ENCODE measurements around the gene GATA1. TPM values are rescaled to one million over a fixed set of nuclear protein-coding genes. Genes with fewer than 3 reads are reported as not detected.

GATA1 gene
- total RNA-seq, 1 experiment from 2014 or later = 0.34 TPM

DNA sequence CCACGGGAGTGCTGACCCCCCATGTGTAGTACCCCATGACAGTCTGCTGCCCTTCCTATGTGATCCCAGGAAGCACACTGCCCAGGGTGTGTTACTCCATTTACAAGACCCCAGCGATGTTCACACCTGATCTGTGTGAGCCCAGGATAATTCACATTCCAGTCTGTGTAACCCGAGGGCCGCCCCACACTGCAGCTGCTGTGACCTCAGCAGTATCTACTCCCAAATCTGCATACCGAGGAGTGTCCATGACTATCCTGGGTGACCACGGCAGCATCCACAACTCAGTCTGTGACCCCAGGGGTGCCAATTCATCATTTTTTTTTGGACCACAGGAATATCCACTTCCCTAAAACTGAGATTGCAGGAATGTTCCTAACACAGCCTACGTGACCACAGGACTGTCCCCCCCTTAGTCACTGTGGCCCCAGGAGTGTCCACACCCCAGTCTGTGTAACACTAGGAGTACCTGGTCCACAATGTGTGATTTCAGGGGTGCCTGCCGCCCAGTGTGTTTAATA, 32.6 kb upstream of the GATA1 start:
- CTCF ChIA-PET = no interaction called here
- Histone ChIP-seq H3K36me3 (ENCODE audit: control insufficient read depth in 1 of 2, insufficient read depth in 2 of 2, low read length in 2 of 2) (no peaks in the 10 kb centered on the region), H3K4me3 (replicated peaks in 1 of 2; ENCODE audit: low read depth in 1 of 2, low read length in 2 of 2) (no peak overlapping the region), H2AFZ (ENCODE audit: low read depth, low read length, poor library complexity, severe bottlenecking) (no peak overlapping the region), H3K4me2 (ENCODE audit: low read length) (no peak overlapping the region), H3K4me1 (ENCODE audit: control insufficient read depth in 1 of 2, insufficient read depth in 2 of 2, low read length in 2 of 2) (no peaks in the 10 kb centered on the region), H3K79me2 (ENCODE audit: insufficient read depth, low read length) (no peaks in the 10 kb centered on the region), H3K9me2 (ENCODE audit: insufficient read depth) (no peaks in the 10 kb centered on the region), H3K9ac (ENCODE audit: low read length) (no peak overlapping the region), H4K20me1 (ENCODE audit: insufficient read depth) (no peaks in the 10 kb centered on the region), H3K27ac (ENCODE audit: low read depth, low read length) (no peak overlapping the region), H3K27me3 (ENCODE audit: insufficient read depth, low read length) (no peaks in the 10 kb centered on the region), H3K9me3 (ENCODE audit: control insufficient read depth in 1 of 2, insufficient read depth in 1 of 2, low read depth in 1 of 2, low read length in 2 of 2) (no peaks in the 10 kb centered on the region)
- RAD21 ChIA-PET (ENCODE audit: low non-redundant PET in 1 of 2, low total read pairs in 2 of 2, uncharacterized antibody in 2 of 2, unreplicated experiment in 2 of 2) = no interaction called here
- DNase-seq (ENCODE audit: low read depth, low spot score) (no peak), ATAC-seq (no peak)
- BruUV-seq (replicated peaks) = no TSS peak
- intact Hi-C loops (cut with micrococcal nuclease) = no loop called here
- POLR2A ChIA-PET = no interaction called here
- TF ChIP-seq, protein P1, sequence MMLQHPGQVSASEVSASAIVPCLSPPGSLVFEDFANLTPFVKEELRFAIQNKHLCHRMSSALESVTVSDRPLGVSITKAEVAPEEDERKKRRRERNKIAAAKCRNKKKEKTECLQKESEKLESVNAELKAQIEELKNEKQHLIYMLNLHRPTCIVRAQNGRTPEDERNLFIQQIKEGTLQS (IDR thresholded peaks at IDR 0.05) = no peak
- TF ChIP-seq TCF7L2 (IDR thresholded peaks at IDR 0.05; ENCODE audit: borderline replicate concordance, extremely low read depth, insufficient read depth, insufficient read length) (no peak), RAD21 (IDR thresholded peaks at IDR 0.05; ENCODE audit: low read depth) (no peak), ZNF274 (IDR thresholded peaks at IDR 0.05; ENCODE audit: low read depth, low read length) (no peak), ELF1 (IDR thresholded peaks at IDR 0.05; ENCODE audit: borderline replicate concordance, low read depth) (no peak), SP1 (IDR thresholded peaks at IDR 0.05; ENCODE audit: low read depth) (no peak), EGR1 (IDR thresholded peaks at IDR 0.05; ENCODE audit: low read depth) (no peak), CEBPB (IDR thresholded peaks at IDR 0.05; ENCODE audit: low read depth) (no peak), EZH2phosphoT487 (IDR thresholded peaks at IDR 0.05; ENCODE audit: borderline replicate concordance) (no peak), POLR2AphosphoS5 (IDR thresholded peaks at IDR 0.05; ENCODE audit: low read depth, low read length) (no peak)
- TF ChIP-seq, protein P2, sequence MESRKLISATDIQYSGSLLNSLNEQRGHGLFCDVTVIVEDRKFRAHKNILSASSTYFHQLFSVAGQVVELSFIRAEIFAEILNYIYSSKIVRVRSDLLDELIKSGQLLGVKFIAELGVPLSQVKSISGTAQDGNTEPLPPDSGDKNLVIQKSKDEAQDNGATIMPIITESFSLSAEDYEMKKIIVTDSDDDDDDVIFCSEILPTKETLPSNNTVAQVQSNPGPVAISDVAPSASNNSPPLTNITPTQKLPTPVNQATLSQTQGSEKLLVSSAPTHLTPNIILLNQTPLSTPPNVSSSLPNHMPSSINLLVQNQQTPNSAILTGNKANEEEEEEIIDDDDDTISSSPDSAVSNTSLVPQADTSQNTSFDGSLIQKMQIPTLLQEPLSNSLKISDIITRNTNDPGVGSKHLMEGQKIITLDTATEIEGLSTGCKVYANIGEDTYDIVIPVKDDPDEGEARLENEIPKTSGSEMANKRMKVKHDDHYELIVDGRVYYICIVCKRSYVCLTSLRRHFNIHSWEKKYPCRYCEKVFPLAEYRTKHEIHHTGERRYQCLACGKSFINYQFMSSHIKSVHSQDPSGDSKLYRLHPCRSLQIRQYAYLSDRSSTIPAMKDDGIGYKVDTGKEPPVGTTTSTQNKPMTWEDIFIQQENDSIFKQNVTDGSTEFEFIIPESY (IDR thresholded peaks at IDR 0.05; ENCODE audit: extremely low read depth, insufficient replicate concordance, low read length) = no peak
